ACHN (cell line): Measurements from ENCODE around the gene BDH1.
"Not testable (repeated sequence)": the region's sequence is repeated elsewhere in the genome, so short reads cannot be mapped to it uniquely, and the experiment has no call there.

ENCODE experiments used
- DNase-seq: peaks from one replicate; pipeline ENCODE4 v3.0.0-alpha.2; 2015
- in situ Hi-C: cut with HindIII; loops from 2 replicates; pipeline ENCODE4 v1.10.0; 2017; ENCODE audit warnings: low sequenced_read_pairs, low pct_ligation_motif_present, low pct_unique_long_range_greater_than_20kb

BDH1 gene

DNA sequence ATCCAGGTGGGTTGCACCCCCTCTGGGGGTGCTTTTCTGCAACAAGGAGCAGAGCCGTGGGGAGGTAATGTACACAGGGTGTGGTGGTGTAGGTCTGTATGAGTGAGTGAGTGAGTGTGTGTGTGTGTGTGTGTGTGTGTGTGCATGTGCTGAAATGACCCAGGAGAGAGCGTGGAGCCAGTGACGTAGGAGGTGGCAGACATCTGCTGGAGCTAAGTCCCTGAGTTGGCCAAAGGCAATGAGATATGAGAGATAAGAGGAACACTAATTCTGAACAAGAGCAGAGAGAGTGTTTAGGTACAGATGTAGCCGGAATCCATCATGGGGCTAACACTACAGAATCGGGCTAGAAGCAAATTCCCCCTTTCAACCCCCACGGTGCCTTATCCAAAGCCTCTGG, 27.6 kb downstream of the BDH1 start:
- no peak for DNase-seq
- in situ Hi-C loops, result no loop called here

- in situ Hi-C loops, result no loop called here
- no peak for DNase-seq
These were observed 28.2 kb downstream of the BDH1 start for GRCh38 chr3:197527569-197527968.

GRCh38 chr3:197525706-197526105, 30.1 kb downstream of the BDH1 start:
- in situ Hi-C loops, result no loop called here

DNA sequence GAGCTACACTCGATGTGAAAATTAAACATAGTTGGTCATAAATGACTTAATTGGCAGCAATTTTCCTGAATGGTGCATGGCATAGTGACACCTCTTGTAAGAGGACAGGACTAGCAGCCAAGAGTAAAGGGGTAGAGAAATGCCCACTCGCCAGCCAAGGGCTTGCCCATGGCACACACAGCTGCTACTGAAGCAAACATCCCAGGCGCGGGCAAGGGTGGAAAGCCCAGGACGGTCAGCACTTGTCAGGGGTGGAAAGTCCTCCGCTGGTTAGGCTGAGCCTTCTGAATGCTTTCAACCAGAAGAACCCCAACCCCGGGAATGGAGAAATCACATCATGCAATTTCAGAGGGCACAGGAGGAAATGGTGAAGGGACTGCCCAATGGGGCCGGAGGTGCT, 31.6 kb downstream of the BDH1 start:
- in situ Hi-C loops, result no loop called here
- no peak for DNase-seq

More at GRCh38 chr3:197525706-197526105, 30.1 kb downstream of the BDH1 start:
- peak; percentile 14 for DNase-seq

DNA sequence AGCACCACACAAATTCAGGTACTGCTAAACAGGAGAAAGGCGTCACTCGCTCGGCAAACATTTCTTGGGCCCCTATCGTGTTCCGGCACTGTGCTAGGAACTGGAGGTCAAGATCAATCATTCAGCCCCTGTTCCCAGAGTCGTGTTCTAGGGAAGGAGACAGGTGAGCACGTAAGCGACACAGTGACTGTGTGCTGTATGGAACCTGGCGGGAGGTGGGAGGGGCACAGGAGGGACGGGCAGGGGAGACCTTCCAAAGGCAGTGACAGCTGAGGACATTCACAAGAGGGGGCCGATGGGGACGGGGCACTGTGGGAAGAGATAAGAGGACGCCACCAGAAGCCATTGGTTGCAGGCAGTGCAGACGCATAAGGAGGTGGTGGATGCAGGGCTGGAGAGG, 32.2 kb downstream of the BDH1 start:
- no peak for DNase-seq
- in situ Hi-C loops, result no loop called here

DNA sequence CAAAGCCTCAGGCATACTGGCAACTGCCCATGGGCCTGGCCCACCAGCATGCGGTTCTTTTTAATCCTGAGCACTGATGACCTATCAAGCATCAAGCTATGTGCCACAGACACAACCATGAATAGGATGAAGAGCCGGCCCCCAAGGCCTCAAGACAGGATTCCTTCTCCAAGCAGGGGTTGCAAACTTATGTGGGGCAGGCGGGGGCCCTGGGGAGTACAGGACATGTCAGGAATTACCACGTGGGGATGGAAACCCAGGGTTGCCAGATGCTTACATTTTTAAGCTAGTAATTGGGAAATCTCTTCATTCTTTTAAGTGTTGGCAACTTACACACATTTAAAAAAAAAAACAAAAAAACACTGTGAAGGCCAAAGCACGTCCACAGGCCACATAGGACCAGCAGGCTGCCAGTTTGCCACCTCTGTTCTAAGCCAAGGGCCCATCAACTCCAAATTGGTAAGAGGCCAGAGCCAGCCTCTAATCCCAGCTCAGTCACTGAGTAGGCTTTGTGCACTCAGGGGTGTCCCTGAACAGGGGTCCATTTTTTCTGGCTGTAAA, 32.8 kb downstream of the BDH1 start:
- in situ Hi-C loops, result no loop called here

DNA sequence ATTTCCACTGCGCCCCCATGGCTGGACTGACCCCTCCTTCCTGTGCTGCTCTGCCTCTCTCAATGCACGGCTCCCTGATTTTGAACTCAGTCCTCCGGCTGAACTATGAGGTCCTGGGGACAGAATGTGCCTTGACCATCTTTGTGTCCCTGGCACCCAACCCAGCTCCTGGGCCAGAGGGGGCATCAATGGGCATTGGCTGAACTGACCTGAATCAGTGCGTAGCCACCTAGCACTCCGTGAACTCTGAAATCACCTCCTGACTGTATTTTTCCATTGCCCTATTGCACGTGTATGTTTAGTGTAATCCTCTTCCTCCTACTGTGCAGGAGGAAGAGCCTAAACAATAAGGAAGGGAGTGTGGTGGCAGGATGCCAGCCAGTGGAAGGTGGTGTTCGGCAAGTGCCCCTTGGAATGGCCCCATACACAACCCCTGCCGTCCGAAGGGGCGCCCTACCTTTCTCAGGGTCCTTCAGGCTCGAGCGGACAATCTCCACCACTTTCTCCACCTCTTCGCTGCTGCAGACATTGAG, 33.5 kb downstream of the BDH1 start:
- in situ Hi-C loops, result no loop called here
- no peak for DNase-seq

More for the DNA sequence above, 32.8 kb downstream of the BDH1 start:
- DNase-seq, result no peak

- no peak for DNase-seq
- in situ Hi-C loops, result no loop called here
These were observed 34.2 kb downstream of the BDH1 start for GRCh38 chr3:197521277-197522182.

DNA sequence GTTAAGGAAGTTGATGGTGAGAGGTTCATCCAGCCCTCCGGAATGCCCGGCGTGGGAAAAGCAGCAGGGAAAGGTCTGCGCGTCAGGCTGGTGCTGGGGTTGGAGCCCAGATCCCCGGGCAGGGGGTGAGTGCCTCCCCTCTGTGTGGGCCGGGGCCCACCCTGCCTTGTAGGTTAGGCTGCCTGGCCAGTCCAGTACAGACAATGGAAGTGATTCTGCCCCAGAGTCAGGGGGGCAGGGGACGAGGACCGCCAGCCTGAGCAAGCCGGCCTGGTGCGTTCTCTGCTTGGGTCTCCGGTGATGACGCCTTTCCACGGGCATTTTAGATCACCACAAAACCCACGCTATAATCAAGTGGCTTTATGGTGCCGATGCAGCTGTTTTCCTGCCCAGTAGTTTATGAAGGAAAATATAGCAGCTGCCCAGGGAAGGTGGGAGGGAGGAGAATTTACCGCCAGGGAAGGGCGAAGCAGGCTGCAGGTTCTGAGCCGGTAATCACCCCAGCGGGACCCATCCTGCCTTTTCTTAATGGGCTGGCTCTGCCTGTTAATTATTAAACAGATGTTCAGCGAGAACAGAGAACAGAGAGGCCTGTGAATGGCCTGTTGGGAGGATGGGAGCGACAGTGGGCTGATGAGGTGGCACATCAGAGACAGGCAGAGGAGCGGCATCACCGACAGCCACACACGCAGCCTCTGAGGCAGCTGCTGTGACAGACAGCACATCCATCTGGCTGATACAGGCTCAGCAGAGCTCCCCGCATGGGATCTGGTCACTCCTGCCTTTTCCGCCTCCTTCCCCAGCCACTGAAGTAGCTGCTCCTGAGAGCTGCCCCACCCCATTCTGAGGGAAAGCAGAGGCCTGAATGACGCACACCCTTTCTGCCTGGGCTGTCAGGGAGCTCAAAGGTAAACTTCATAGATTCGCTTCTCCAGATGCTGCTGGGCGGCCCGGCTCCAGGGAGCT, 35.2 kb downstream of the BDH1 start:
- in situ Hi-C loops, result no loop called here
- peak; percentile 85 for DNase-seq

- in situ Hi-C loops, result no loop called here
- DNase-seq, result peak; percentile 61
These were observed 36.0 kb downstream of the BDH1 start for GRCh38 chr3:197519801-197520211.

DNA sequence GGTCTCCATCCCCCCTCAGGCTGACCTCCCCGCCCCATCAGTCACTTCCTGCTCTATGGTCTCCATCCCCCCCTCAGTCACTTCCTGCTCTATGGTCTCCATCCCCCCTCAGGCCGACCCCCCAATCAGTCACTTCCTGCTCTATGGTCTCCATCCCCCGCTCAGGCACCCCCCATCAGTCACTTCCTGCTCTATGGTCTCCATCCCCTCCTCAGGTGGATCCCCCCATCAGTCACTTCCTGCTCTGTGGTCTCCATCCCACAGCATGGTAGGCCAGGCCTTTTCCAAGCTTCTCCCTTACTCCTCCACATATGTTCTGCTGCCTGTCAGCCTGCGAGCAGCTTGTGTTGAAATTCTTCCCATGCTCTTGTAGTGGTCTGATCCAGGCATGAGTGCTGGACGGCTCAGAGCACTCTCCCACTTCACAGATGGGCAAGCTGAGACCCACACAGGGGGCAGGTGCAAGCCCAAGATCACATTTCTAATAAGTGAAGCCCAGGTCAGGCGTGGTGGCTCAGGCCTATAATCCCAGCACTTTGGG, 36.8 kb downstream of the BDH1 start:
- in situ Hi-C loops, result no loop called here

DNA sequence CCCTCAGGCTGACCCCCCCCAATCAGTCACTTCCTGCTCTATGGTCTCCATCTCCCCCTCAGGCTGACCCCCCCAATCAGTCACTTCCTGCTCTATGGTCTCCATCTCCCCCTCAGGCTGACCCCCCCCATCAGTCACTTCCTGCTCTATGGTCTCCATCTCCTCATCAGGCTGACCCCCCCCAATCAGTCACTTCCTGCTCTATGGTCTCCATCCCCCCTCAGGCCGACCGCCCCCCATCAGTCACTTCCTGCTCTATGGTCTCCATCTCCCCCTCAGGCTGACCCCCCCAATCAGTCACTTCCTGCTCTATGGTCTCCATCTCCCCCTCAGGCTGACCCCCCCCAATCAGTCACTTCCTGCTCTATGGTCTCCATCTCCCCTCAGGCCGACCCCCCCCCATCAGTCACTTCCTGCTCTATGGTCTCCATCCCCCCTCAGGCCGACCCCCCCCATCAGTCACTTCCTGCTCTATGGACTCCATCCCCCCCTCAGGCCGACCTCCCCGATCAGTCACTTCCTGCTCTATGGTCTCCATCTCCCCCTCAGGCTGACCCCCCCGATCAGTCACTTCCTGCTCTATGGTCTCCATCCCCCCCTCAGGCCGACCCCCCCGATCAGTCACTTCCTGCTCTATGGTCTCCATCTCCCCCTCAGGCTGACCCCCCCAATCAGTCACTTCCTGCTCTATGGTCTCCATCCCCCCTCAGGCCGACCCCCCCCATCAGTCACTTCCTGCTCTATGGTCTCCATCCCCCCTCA, 37.7 kb downstream of the BDH1 start:
- in situ Hi-C loops, DNase-seq: not testable (repeated sequence)

More for the DNA sequence above, 36.8 kb downstream of the BDH1 start:
- DNase-seq, result no peak

DNA sequence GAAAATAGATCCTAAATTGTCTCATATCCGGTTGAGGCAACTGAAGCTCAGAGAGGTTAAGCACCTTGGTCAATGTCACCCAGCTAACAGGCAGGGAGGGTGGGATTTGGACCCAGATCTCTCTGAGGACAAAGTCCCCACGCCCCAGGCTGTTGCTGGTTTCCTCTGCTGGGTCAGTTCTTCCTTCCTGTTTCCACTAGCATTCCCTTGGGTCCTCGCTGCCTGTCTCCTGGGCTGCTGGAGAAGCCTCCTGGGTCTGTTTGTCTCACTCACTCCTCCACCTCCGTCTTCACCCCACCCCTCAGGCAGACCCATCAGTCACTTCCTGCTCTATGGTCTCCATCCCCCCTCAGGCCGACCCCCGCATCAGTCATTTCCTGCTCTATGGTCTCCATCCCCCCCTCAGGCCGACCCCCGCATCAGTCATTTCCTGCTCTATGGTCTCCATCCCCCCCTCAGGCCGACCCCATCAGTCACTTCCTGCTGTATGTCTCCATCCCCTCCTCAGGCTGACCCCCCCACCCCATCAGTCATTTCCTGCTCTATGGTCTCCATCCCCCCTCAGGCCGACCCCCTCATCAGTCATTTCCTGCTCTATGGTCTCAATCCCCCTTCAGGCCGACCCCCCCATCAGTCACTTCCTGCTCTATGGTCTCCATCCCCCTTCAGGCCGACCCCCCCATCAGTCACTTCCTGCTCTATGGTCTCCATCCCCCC, 38.7 kb downstream of the BDH1 start:
- in situ Hi-C loops, result not testable (repeated sequence)

DNA sequence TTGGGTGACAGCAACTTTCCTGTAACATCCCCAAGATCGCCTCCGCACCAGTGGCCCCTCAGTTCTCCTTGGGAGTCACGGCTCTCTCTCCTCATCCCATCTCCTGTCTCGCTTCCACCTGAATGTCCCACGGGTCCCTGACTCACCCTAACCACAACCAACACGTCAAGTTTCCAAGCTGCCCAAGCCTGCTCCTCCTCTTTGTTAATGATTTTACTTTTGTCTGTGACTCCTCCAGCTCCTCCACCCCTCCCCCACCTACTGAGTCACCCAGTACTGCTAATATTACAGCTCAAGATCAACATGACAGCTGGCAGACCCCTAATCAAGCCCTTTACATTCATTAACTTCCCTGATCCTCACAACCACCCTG, 39.3 kb downstream of the BDH1 start:
- peak; percentile 97 for DNase-seq
- in situ Hi-C loops, result no loop called here

More for the DNA sequence above, 38.7 kb downstream of the BDH1 start:
- not testable (repeated sequence) for DNase-seq

DNA sequence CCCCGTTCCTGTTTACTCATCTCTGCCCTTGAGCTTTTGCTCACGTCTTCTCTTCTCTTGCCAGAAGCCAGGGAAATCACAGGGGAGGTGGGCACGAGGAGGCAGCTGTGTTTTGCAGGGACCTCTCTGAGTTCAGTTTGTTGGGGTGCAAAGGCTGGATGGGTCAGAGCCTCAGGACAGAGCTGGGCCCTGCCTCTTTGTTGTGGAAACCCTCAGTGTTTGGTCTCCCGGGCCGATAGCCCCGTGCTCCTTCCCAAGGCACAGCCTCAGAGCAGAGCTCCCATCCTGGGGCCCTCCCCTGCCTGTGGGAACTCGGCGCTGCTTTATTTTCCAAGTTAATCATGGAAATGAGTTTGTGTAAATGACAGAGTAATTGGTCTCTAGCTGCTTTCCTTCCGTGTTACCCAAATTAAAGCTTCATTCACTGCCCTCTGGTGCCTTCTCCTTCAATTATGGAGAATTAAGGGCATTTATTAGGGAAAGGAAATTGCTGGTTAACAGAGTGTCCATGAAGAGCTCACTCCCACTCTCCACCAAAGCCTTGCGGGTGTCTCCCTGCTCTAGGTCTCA, 40.9 kb downstream of the BDH1 start:
- in situ Hi-C loops, result no loop called here
- DNase-seq, result no peak

GRCh38 chr3:197513953-197514785, 41.6 kb downstream of the BDH1 start:
- no peak for DNase-seq
- in situ Hi-C loops, result no loop called here
